HepG2 (cell line): ENCODE results near the gene KDM8. TPM values are rescaled to one million over a fixed set of nuclear protein-coding genes. Genes with fewer than 3 reads are reported as not detected.

Experiments used
- ATAC-seq: fragments of 200-7000 bp; cut with Tn5 transposase; 3 replicates; pipeline ENCODE4 v1.9.1; 2020; ENCODE audit warnings: mild to moderate bottlenecking, moderate library complexity
- BruUV-seq: library from RNA; stranded (reverse); fragments of 400-500 nt; replicated peaks from 2 replicates; lab custom pipeline; 2021; lab: Mats Ljungman, UMichigan
- CTCF ChIA-PET: fragments of 300-600 bp; formaldehyde crosslinking; extraction: SDS; loops from one replicate; lab custom pipeline; 2021; ENCODE audit warnings: low total read pairs, inconsistent platforms, low intra/inter-chr PET ratio; lab: Yijun Ruan, JAX
- POLR2A ChIA-PET: fragments of 350-600 bp; sonication (Branson Sonifier 250); formaldehyde crosslinking; loops from one replicate; lab custom pipeline; 2020; ENCODE audit warnings: antibody characterized with exemption, inconsistent platforms; lab: Yijun Ruan, JAX
- DNase-seq: peaks from one replicate; pipeline ENCODE4 v3.0.0-alpha.2; 2015; ENCODE audit warnings: low spot score
- FAIRE-seq: peaks from 3 replicates; lab custom pipeline; 2011; peaks lifted over from hg19 to GRCh38; lab: Jason Lieb, UNC
- H2AFZ ChIP-seq: one replicate; pipeline ENCODE4 v1.6.1; 2011; ENCODE audit warnings: low read length, inconsistent platforms
- H3K27ac ChIP-seq: fragments of 300-600 bp; 3 replicates; pipeline ENCODE4 v1.8.0; 2011; ENCODE audit warnings: mixed run types, mild to moderate bottlenecking, mixed read lengths, low read length, inconsistent platforms; ENCODE audit not compliant: insufficient read depth; ENCODE audit errors: extremely low read length
- H3K27me3 ChIP-seq, 2 experiments: fragments of 200-600 bp in 1 of 2; 2 replicates in 1 of 2; 3 replicates in 1 of 2; pipeline versions ENCODE4 v1.6.0 to v1.8.0; 2011; ENCODE audit warnings: low read length in 2 of 2, mild to moderate bottlenecking in 2 of 2, moderate library complexity in 2 of 2, inconsistent platforms in 1 of 2; ENCODE audit not compliant: insufficient read depth in 2 of 2, control insufficient read depth in 1 of 2
- H3K36me3 ChIP-seq, 2 experiments: fragments of 200-600 bp in 1 of 2; replicated peaks in 1 of 2; 2 replicates in 1 of 2; 3 replicates in 1 of 2; pipeline versions ENCODE4 v1.5.1 to v1.8.0; 2011; ENCODE audit warnings: low read length in 2 of 2, inconsistent platforms in 1 of 2; ENCODE audit not compliant: insufficient read depth in 2 of 2, control insufficient read depth in 1 of 2
- H3K4me1 ChIP-seq: 2 replicates; pipeline ENCODE4 v1.5.1; 2012; ENCODE audit warnings: low read length, inconsistent platforms; ENCODE audit not compliant: insufficient read depth
- H3K4me2 ChIP-seq: 2 replicates; pipeline ENCODE4 v1.6.0; 2011; ENCODE audit warnings: low read depth, low read length, inconsistent platforms
- H3K4me3 ChIP-seq, 3 experiments: fragments of 200-600 bp in 1 of 3; sonication (generic), shearing (Covaris generic) in 1 of 3; replicated peaks in 1 of 3; 2 replicates each; pipeline ENCODE4 v1.5.1; 2011 to 2016; ENCODE audit warnings: low read length in 3 of 3, inconsistent platforms in 2 of 3, low read depth in 2 of 3, mild to moderate bottlenecking in 2 of 3, control low read depth in 1 of 3, mixed read lengths in 1 of 3; ENCODE audit not compliant: insufficient read depth in 1 of 3
- H3K79me2 ChIP-seq: one replicate; pipeline ENCODE4 v1.6.1; 2011; ENCODE audit warnings: low read length, inconsistent platforms; ENCODE audit not compliant: insufficient read depth
- H3K9ac ChIP-seq: 2 replicates; pipeline ENCODE4 v1.6.0; 2011; ENCODE audit warnings: mild to moderate bottlenecking, low read depth, low read length, inconsistent platforms; ENCODE audit not compliant: insufficient read depth
- H3K9me3 ChIP-seq: 2 replicates; pipeline ENCODE4 v1.5.1; 2012; ENCODE audit warnings: mild to moderate bottlenecking, low read length
- H4K20me1 ChIP-seq: 2 replicates; pipeline ENCODE4 v1.6.0; 2011; ENCODE audit warnings: inconsistent platforms, mild to moderate bottlenecking, low read length, moderate library complexity; ENCODE audit not compliant: insufficient read depth
- CSRNP1 ChIP-seq: sonication (generic); formaldehyde crosslinking; IDR thresholded peaks from 2 replicates; pipeline ENCODE4 v1.8.1; 2023; ENCODE audit warnings: mild to moderate bottlenecking, missing genetic modification reagents
- ELK4 ChIP-seq: sonication (generic); formaldehyde crosslinking; IDR thresholded peaks from 2 replicates; pipeline ENCODE4 v1.9.0; 2021; ENCODE audit warnings: missing genetic modification reagents, borderline replicate concordance
- FIP1L1 ChIP-seq: fragments of 200-400 bp; formaldehyde crosslinking; IDR thresholded peaks from 2 replicates; pipeline ENCODE4 v1.6.1; 2018; ENCODE audit warnings: low read depth, mild to moderate bottlenecking, low read length, moderate library complexity, borderline replicate concordance; ENCODE audit not compliant: insufficient read depth
- GMEB1 ChIP-seq: sonication (generic); formaldehyde crosslinking; IDR thresholded peaks from 2 replicates; pipeline ENCODE4 v1.5.1; 2020; ENCODE audit warnings: missing genetic modification reagents, mild to moderate bottlenecking, borderline replicate concordance
- KLF6 ChIP-seq: IDR thresholded peaks from 2 replicates; pipeline ENCODE4 v1.8.0; 2016; ENCODE audit warnings: missing biosample characterization, missing genetic modification reagents
- MEIS2 ChIP-seq: sonication (generic); formaldehyde crosslinking; IDR thresholded peaks from 2 replicates; pipeline ENCODE4 v1.9.0; 2021; ENCODE audit warnings: mild to moderate bottlenecking, missing genetic modification reagents
- NCOA5 ChIP-seq: sonication (generic); formaldehyde crosslinking; IDR thresholded peaks from 2 replicates; pipeline ENCODE4 v1.4.0; 2020; ENCODE audit warnings: missing genetic modification reagents
- RORA ChIP-seq: sonication (generic); formaldehyde crosslinking; IDR thresholded peaks from 2 replicates; pipeline ENCODE4 v1.5.0; 2020; ENCODE audit warnings: mild to moderate bottlenecking, missing genetic modification reagents, moderate library complexity
- SPEN ChIP-seq: sonication (generic); formaldehyde crosslinking; IDR thresholded peaks from 2 replicates; pipeline ENCODE4 v1.5.1; 2020; ENCODE audit warnings: low read depth, mild to moderate bottlenecking, missing genetic modification reagents
- TERF1 ChIP-seq: sonication (generic); formaldehyde crosslinking; IDR thresholded peaks from 2 replicates; pipeline ENCODE4 v1.8.0; 2022; ENCODE audit warnings: mild to moderate bottlenecking, missing genetic modification reagents, moderate library complexity
- ZNF235 ChIP-seq: sonication (generic); formaldehyde crosslinking; IDR thresholded peaks from 2 replicates; pipeline ENCODE4 v1.8.1; 2023; ENCODE audit warnings: mild to moderate bottlenecking, missing genetic modification reagents, borderline replicate concordance
- ZNF747 ChIP-seq: sonication (generic); formaldehyde crosslinking; IDR thresholded peaks from 2 replicates; pipeline ENCODE4 v1.8.1; 2023; ENCODE audit warnings: missing genetic modification reagents, mild to moderate bottlenecking, borderline replicate concordance
- ZNF83 ChIP-seq: sonication (generic); formaldehyde crosslinking; IDR thresholded peaks from 2 replicates; pipeline ENCODE4 v1.4.0; 2020; ENCODE audit warnings: missing genetic modification reagents, mild to moderate bottlenecking, borderline replicate concordance
- WGBS: methylation state at CpG from one replicate; pipeline ENCODE4 v1.1.6; 2017; ENCODE audit warnings: low lambda C conversion rate; 5-methylcytosine and 5-hydroxymethylcytosine counted together
- in situ Hi-C: cut with HindIII; loops from 2 replicates; pipeline ENCODE4 v1.10.0; 2017; ENCODE audit warnings: low pct_unique_long_range_greater_than_20kb; ENCODE audit not compliant: extremely low pct_ligation_motif_present
- intact Hi-C: fragments of 100-400 bp; cut with micrococcal nuclease; formaldehyde crosslinking; loops from one replicate; pipeline ENCODE4 v1.10.0; 2022; ENCODE audit not compliant: unreplicated experiment
- polyA plus RNA-seq, 8 experiments: library from polyadenylated mRNA; depleted of rRNA in 3 of 8; stranded (reverse) in 7 of 8; unstranded in 1 of 8; fragments of >200 nt; fragmentation: Illumina TruSeq in 4 of 8; extraction: Trizol in 4 of 8; gene quantifications; 2 replicates each; pipeline versions ENCODE4 v1.2.1 to v1.2.3, GENCODE V29; 2011 to 2016; ENCODE audit warnings: low read depth in 4 of 8, missing spikeins in 1 of 8, mixed read lengths in 1 of 8; ENCODE audit not compliant: insufficient read depth in 1 of 8
- total RNA-seq, 5 experiments: library from RNA; depleted of rRNA; stranded (reverse); fragments of >200 nt; fragmentation: Illumina TruSeq; extraction: Trizol; gene quantifications; 2 replicates each; pipeline ENCODE4 v1.2.3, GENCODE V29; 2016; ENCODE audit warnings: low read depth in 1 of 5
- TF ChIP-seq, protein P1 (sequence below): sonication (generic); formaldehyde crosslinking; IDR thresholded peaks from 2 replicates; pipeline ENCODE4 v1.4.0; 2020; ENCODE audit warnings: missing genetic modification reagents; ENCODE audit errors: not compliant biosample characterization

The KDM8 gene
- total and polyA plus RNA-seq, 2 of the 13 experiments (the other 11 are each of a cell fraction or from before 2014, with no cell fraction given), result 3.3 to 8.6 TPM

DNA sequence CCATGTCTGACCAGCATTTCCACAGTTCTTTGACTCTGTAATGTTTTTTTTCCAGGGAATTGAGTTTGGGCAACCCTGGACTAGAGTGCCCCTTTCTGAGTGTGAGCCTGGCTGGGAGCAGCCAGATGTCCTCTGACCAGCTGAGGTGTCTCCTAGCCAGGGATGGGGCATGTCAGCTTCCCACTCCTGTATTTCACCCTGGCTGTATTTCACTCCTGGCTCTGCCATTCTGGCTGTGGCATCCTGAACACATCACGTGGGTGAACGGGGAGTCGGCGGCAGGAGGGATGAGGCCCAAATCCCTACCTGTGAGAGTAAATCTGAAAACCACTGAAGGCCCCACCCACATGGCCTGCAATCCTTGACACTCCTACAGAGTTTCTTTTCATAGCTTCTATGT lies 31.3 kb downstream of the KDM8 start:
- H3K27ac ChIP-seq, result no peak overlapping the region
- no peak overlapping the region for H2AFZ ChIP-seq
- H4K20me1 ChIP-seq, result no peaks in the 10 kb centered on the region
- CTCF ChIA-PET, result interaction anchor here (1.2 to 3.2 kb wide), 6 partner anchors 55 to 223 kb away, joined by 4 to 29 read pairs (median 7); no protein-coding TSS in a partner anchor
- FAIRE-seq (no peak), ATAC-seq (no peak), DNase-seq (no peak)
- in situ Hi-C loops, result loop anchor here (5.0 kb wide), 1 partner anchor 133 kb away; no protein-coding TSS in a partner anchor
- H3K4me1 ChIP-seq, result no peaks in the 10 kb centered on the region
- TF ChIP-seq FIP1L1, result no peak
- no peak for TF ChIP-seq SPEN
- no peak for TF ChIP-seq CSRNP1 (CRISPR knock-in tag)
- no peak for TF ChIP-seq KLF6 (CRISPR knock-in tag)
- no peak for TF ChIP-seq TERF1 (CRISPR knock-in tag)
- no peak for TF ChIP-seq RORA (CRISPR knock-in tag)
- TF ChIP-seq GMEB1 (CRISPR knock-in tag), result no peak
- TF ChIP-seq ELK4, result no peak
- no peak for TF ChIP-seq ZNF83
- TF ChIP-seq NCOA5, result no peak
- TF ChIP-seq, protein P1, sequence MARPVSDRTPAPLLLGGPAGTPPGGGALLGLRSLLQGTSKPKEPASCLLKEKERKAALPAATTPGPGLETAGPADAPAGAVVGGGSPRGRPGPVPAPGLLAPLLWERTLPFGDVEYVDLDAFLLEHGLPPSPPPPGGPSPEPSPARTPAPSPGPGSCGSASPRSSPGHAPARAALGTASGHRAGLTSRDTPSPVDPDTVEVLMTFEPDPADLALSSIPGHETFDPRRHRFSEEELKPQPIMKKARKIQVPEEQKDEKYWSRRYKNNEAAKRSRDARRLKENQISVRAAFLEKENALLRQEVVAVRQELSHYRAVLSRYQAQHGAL (CRISPR knock-in tag), result no peak
- no peak for TF ChIP-seq ZNF747
- TF ChIP-seq ZNF235 (CRISPR knock-in tag), result no peak
- no peak for TF ChIP-seq MEIS2
- TF ChIP-seq, all 625 proteins: peak for 0
- WGBS, result 49% methylated on average over 4 of the region's 4 CpGs
- POLR2A ChIA-PET, result interaction anchor here (0.8 to 2.0 kb wide), 4 partner anchors 33 to 140 kb away, joined by 4 to 11 read pairs (median 4); no protein-coding TSS in a partner anchor
- peaks cover 17 to 35% of the 10 kb centered on the region in 2 experiments; a peak in 4 of 5 replicates for H3K36me3 ChIP-seq
- H3K9me3 ChIP-seq, result no peaks in the 10 kb centered on the region
- no TSS peak for BruUV-seq
- intact Hi-C loops, result loop anchor here (1.0 to 2.0 kb wide), 4 partner anchors 30 to 222 kb away; no protein-coding TSS in a partner anchor
- no peaks in the 10 kb centered on the region for H3K79me2 ChIP-seq
- no peak overlapping the region for H3K4me3 ChIP-seq
- H3K4me2 ChIP-seq, result no peak overlapping the region
- no peak overlapping the region for H3K9ac ChIP-seq
- no peaks in the 10 kb centered on the region for H3K27me3 ChIP-seq
